ENCODE data around the gene CARD14.

Gene CARD14

GRCh38 chr17:80169784-80170500 lies at the start of gene CARD14:
Gene CARD14, plus strand, starts transcription at chr17:80170030. Its CDS starts 11,409 bp downstream, at chr17:80181439.
- DNase-seq: no peak

- DNase-seq: no peak
Measured at GRCh38 chr17:80122026-80122575, 47.7 kb upstream of the CARD14 start.

- DNase-seq: no peak
Measured at GRCh38 chr17:80122926-80123505, 46.8 kb upstream of the CARD14 start.

GRCh38 chr17:80123791-80124190 lies 46.0 kb upstream of the CARD14 start:
- DNase-seq: no peak

GRCh38 chr17:80124351-80124981 lies 45.4 kb upstream of the CARD14 start:
- no peak for DNase-seq

- no peak for DNase-seq
Measured at GRCh38 chr17:80125656-80126448, 44.0 kb upstream of the CARD14 start.

GRCh38 chr17:80126449-80126715 lies 43.4 kb upstream of the CARD14 start:
- DNase-seq: no peak

GRCh38 chr17:80129006-80129565 lies 40.7 kb upstream of the CARD14 start:
- no peak for DNase-seq

GRCh38 chr17:80130992-80131391 lies 38.8 kb upstream of the CARD14 start:
- DNase-seq: no peak

GRCh38 chr17:80132906-80133625 lies 36.8 kb upstream of the CARD14 start:
- no peak for DNase-seq

GRCh38 chr17:80133626-80133970 lies 36.2 kb upstream of the CARD14 start:
- no peak for DNase-seq

GRCh38 chr17:80137131-80137530 lies 32.7 kb upstream of the CARD14 start:
- no peak for DNase-seq

- DNase-seq: no peak
Measured at GRCh38 chr17:80138856-80139426, 30.9 kb upstream of the CARD14 start.

- no peak for DNase-seq
Measured at GRCh38 chr17:80141463-80142165, 28.2 kb upstream of the CARD14 start.

- no peak for DNase-seq
Measured at GRCh38 chr17:80142929-80143328, 26.9 kb upstream of the CARD14 start.

- peak; percentile 28 to 39 for DNase-seq
Measured at GRCh38 chr17:80145076-80146075, 24.5 kb upstream of the CARD14 start.

GRCh38 chr17:80146121-80147034 lies 23.5 kb upstream of the CARD14 start:
- DNase-seq: peak; percentile 60 to 69

- peak; percentile 100 for DNase-seq
Measured at GRCh38 chr17:80147035-80147822, 22.6 kb upstream of the CARD14 start, which contains the start of gene EIF4A3. Gene EIF4A3, minus strand, starts transcription at chr17:80147128. Its CDS starts 167 bp downstream, at chr17:80146961.
